ENCODE measurements around the gene PRRT2.
A peak's percentile ranks its signal among the peaks of the same experiment; 100 is the strongest.

Gene PRRT2

DNA sequence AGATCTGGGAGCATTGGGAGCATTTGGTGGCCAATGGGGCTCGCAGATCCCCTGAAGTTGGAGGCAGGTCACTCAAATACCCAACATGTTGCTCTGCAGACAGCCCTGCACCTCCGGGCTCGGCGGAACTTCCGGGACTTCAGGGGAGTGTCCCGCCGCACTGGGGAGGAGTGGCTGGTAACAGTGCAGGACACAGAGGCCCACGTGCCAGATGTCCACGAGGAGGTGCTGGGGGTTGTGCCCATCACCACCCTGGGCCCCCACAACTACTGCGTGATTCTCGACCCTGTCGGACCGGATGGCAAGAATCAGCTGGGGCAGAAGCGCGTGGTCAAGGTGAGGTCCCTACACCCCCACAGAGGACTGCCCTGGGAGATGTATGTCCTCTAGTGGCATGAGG lies 24.6 kb downstream of the PRRT2 start:
- in situ Hi-C loops (cut with HindIII; ENCODE audit: low pct_ligation_motif_present, low sequenced_read_pairs) = no loop called here
- TF ChIP-seq, protein P1, sequence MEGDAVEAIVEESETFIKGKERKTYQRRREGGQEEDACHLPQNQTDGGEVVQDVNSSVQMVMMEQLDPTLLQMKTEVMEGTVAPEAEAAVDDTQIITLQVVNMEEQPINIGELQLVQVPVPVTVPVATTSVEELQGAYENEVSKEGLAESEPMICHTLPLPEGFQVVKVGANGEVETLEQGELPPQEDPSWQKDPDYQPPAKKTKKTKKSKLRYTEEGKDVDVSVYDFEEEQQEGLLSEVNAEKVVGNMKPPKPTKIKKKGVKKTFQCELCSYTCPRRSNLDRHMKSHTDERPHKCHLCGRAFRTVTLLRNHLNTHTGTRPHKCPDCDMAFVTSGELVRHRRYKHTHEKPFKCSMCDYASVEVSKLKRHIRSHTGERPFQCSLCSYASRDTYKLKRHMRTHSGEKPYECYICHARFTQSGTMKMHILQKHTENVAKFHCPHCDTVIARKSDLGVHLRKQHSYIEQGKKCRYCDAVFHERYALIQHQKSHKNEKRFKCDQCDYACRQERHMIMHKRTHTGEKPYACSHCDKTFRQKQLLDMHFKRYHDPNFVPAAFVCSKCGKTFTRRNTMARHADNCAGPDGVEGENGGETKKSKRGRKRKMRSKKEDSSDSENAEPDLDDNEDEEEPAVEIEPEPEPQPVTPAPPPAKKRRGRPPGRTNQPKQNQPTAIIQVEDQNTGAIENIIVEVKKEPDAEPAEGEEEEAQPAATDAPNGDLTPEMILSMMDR (IDR thresholded peaks at IDR 0.05; ENCODE audit: low read depth, low read length, missing control alignments) = no peak
- Histone ChIP-seq H3K36me3 (replicated peaks) (peaks cover 82% of the 10 kb centered on the region), H3K4me3 (ENCODE audit: low read depth, low read length) (no peak overlapping the region), H3K27ac (no peak overlapping the region), H3K27me3 (replicated peaks) (no peaks in the 10 kb centered on the region)
- no peak for DNase-seq

DNA sequence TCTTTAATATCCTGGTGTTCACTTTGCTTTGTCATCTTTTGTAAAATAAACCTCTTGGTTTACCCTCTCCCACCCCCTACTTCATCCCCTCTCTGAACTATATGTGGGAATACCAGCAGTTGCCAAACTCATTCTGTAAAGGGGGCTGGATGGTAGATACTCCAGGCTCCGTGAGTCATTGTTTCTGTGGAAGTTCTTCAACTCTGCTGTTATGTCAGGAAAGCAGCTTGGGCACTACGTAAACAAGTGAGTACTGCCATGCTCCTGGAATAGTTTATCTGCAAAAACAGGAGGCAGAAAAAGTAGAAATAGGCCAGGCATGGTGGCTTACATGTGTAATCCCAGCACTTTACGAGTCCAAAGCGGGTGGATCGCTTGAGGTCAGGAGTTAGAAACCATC lies 25.8 kb downstream of the PRRT2 start:
- TF ChIP-seq, protein P1 (IDR thresholded peaks at IDR 0.05; ENCODE audit: low read depth, low read length, missing control alignments) = no peak
- peaks cover 85% of the 10 kb centered on the region for H3K36me3 ChIP-seq (replicated peaks)

DNA sequence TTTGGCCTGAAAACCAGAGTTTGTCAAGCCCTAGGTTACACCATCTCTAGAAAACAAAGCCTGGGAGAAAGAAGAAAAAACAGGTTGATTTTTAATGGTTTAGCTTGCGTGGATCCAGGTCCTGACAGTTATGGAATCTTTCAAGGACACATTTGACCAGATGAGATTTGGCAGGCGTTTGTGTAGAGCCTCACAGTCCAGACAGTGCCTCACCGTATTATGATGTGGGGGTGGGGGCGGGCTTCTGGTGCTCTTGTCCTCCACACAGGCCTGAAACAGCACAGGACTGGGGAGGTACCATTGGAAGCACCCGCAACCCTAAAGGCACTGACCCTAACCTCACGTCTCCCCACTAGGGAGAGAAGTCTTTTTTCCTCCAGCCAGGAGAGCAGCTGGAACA lies 27.8 kb downstream of the PRRT2 start:
- no peak for DNase-seq
- no peaks in the 10 kb centered on the region for H3K27me3 ChIP-seq (replicated peaks)
- TF ChIP-seq, protein P1 (IDR thresholded peaks at IDR 0.05; ENCODE audit: low read depth, low read length, missing control alignments) = no peak
- no peak overlapping the region for H3K4me3 ChIP-seq (ENCODE audit: low read depth, low read length)
- peaks cover 85% of the 10 kb centered on the region for H3K36me3 ChIP-seq (replicated peaks)
- in situ Hi-C loops (cut with HindIII; ENCODE audit: low pct_ligation_motif_present, low sequenced_read_pairs) = no loop called here
- no peak overlapping the region for H3K27ac ChIP-seq

More for the DNA sequence above, 25.8 kb downstream of the PRRT2 start:
- in situ Hi-C loops (cut with HindIII; ENCODE audit: low pct_ligation_motif_present, low sequenced_read_pairs) = no loop called here
- no peaks in the 10 kb centered on the region for H3K27me3 ChIP-seq (replicated peaks)
- H3K27ac ChIP-seq = no peak overlapping the region
- H3K4me3 ChIP-seq (ENCODE audit: low read depth, low read length) = no peak overlapping the region
- DNase-seq = no peak

DNA sequence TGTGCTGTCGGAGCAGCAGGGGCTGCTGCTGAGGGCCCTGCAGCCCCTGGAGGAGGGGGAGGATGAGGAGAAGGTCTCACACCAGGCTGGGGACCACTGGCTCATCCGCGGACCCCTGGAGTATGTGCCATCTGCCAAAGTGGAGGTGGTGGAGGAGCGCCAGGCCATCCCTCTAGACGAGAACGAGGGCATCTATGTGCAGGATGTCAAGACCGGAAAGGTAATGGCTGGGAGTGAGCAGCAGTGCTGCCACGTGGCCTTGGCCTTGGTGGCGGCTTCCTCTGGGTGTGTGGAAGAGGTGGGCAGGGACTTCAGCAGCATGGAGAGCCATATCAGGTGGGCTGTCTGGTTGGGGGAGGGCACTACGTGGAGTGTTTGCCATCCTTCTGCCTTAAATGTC lies 28.2 kb downstream of the PRRT2 start:
- TF ChIP-seq, protein P1 (IDR thresholded peaks at IDR 0.05; ENCODE audit: low read depth, low read length, missing control alignments) = no peak
- H3K4me3 ChIP-seq (ENCODE audit: low read depth, low read length) = no peak overlapping the region
- DNase-seq = no peak
- peaks cover 83% of the 10 kb centered on the region for H3K36me3 ChIP-seq (replicated peaks)
- no peaks in the 10 kb centered on the region for H3K27me3 ChIP-seq (replicated peaks)
- no peak overlapping the region for H3K27ac ChIP-seq
- in situ Hi-C loops (cut with HindIII; ENCODE audit: low pct_ligation_motif_present, low sequenced_read_pairs) = no loop called here

DNA sequence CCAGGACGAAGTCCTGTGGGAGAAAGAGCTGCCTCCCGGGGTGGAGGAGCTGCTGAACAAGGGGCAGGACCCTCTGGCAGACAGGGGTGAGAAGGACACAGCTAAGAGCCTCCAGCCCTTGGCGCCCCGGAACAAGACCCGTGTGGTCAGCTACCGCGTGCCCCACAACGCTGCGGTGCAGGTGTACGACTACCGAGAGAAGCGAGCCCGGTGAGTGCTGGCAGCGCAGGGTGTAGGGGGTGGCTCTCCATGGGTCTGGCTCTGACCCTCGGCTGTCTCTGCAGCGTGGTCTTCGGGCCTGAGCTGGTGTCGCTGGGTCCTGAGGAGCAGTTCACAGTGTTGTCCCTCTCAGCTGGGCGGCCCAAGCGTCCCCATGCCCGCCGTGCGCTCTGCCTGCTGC lies 29.6 kb downstream of the PRRT2 start:
- no peaks in the 10 kb centered on the region for H3K27me3 ChIP-seq (replicated peaks)
- H3K36me3 ChIP-seq (replicated peaks) = peaks cover 86% of the 10 kb centered on the region
- no peak overlapping the region for H3K4me3 ChIP-seq (ENCODE audit: low read depth, low read length)
- TF ChIP-seq, protein P1 (IDR thresholded peaks at IDR 0.05; ENCODE audit: low read depth, low read length, missing control alignments) = no peak
- DNase-seq = no peak
- no peak overlapping the region for H3K27ac ChIP-seq
- in situ Hi-C loops (cut with HindIII; ENCODE audit: low pct_ligation_motif_present, low sequenced_read_pairs) = no loop called here

DNA sequence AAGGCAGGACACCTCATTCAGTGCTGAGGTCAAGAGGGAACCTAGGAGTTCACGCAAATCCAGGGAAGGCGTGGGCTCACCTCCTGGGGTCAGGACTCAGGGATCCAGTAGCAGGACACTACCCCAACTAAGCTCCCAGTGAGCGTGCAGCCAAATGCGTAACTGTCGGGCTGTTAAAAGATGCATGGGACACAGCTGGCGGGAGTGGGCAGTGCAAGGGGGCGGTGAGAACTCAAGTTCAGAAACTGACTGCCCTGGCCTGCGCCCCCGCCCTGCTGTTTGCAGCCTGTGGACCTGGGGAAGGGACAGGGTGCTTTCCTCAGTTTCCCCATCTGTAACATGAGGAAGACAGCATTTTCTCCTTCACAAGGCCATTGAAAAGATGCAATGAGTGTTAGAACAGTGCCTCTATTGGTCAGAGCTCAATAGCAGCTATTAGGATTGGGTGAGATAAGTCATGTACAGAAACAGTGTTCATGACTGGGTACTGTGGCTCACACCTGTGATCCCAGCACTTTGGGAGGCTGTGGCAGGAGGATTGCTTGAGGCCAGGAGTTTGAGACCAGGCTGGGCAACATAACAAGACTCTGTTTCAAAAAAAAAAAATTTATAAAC lies 30.8 kb downstream of the PRRT2 start:
- H3K27me3 ChIP-seq (replicated peaks) = no peaks in the 10 kb centered on the region
- TF ChIP-seq, protein P1 (IDR thresholded peaks at IDR 0.05; ENCODE audit: low read depth, low read length, missing control alignments) = peak; percentile 9
- peaks cover 86% of the 10 kb centered on the region for H3K36me3 ChIP-seq (replicated peaks)
- in situ Hi-C loops (cut with HindIII; ENCODE audit: low pct_ligation_motif_present, low sequenced_read_pairs) = no loop called here
- H3K4me3 ChIP-seq (ENCODE audit: low read depth, low read length) = no peak overlapping the region
- H3K27ac ChIP-seq = no peak overlapping the region
- DNase-seq = no peak
